IPS-20b (cell line): ENCODE data around the gene TLE4.

Experiments used
- H3K27ac ChIP-seq: one replicate; pipeline ENCODE4 v1.5.1; 2013; ENCODE audit warnings: low read length
- H3K27me3 ChIP-seq: 2 replicates; pipeline ENCODE4 v1.6.1; 2013; ENCODE audit warnings: mild to moderate bottlenecking, low read length, inconsistent platforms; ENCODE audit not compliant: insufficient read depth
- H3K36me3 ChIP-seq: 2 replicates; pipeline ENCODE4 v1.6.1; 2013; ENCODE audit warnings: low read depth, mild to moderate bottlenecking, inconsistent platforms, low read length, moderate library complexity; ENCODE audit not compliant: insufficient read depth
- H3K4me1 ChIP-seq: 2 replicates; pipeline ENCODE4 v1.6.1; 2013; ENCODE audit warnings: mild to moderate bottlenecking, control low read depth, inconsistent platforms, low read length, moderate library complexity; ENCODE audit not compliant: insufficient read depth
- H3K4me3 ChIP-seq: 2 replicates; pipeline ENCODE4 v1.5.1; 2013; ENCODE audit warnings: mild to moderate bottlenecking, low read length, inconsistent platforms
- H3K9ac ChIP-seq: 2 replicates; pipeline ENCODE4 v1.6.1; 2013; ENCODE audit warnings: low read depth, mild to moderate bottlenecking, inconsistent platforms, low read length, moderate library complexity
- H3K9me3 ChIP-seq: 2 replicates; pipeline ENCODE4 v1.6.1; 2013; ENCODE audit warnings: mild to moderate bottlenecking, low read depth, low read length, inconsistent platforms; ENCODE audit not compliant: insufficient read depth

Gene TLE4

GRCh38 chr9:79757881-79758669, 186.3 kb downstream of the TLE4 start:
- Histone ChIP-seq H3K4me3 (no peak overlapping the region), H3K27me3 (no peaks in the 10 kb centered on the region), H3K9ac (no peak overlapping the region), H3K27ac (no peak overlapping the region), H3K9me3 (no peaks in the 10 kb centered on the region), H3K36me3 (no peaks in the 10 kb centered on the region), H3K4me1 (no peaks in the 10 kb centered on the region)

GRCh38 chr9:79759460-79759859, 187.7 kb downstream of the TLE4 start:
- no peak overlapping the region for H3K4me3 ChIP-seq
- no peak overlapping the region for H3K9ac ChIP-seq
- H3K9me3 ChIP-seq: no peaks in the 10 kb centered on the region
- H3K36me3 ChIP-seq: no peaks in the 10 kb centered on the region
- H3K4me1 ChIP-seq: no peaks in the 10 kb centered on the region
- H3K27ac ChIP-seq: no peak overlapping the region
- H3K27me3 ChIP-seq: no peaks in the 10 kb centered on the region

GRCh38 chr9:79762070-79762469, 190.3 kb downstream of the TLE4 start:
- H3K27ac ChIP-seq: no peak overlapping the region
- H3K27me3 ChIP-seq: no peaks in the 10 kb centered on the region; the same call in 1 of the 2 replicates
- H3K4me1 ChIP-seq: no peaks in the 10 kb centered on the region
- H3K4me3 ChIP-seq: no peak overlapping the region
- H3K36me3 ChIP-seq: no peaks in the 10 kb centered on the region
- no peaks in the 10 kb centered on the region for H3K9me3 ChIP-seq
- H3K9ac ChIP-seq: no peak overlapping the region

GRCh38 chr9:79763671-79764285, 192.0 kb downstream of the TLE4 start:
- H3K27me3 ChIP-seq: no peaks in the 10 kb centered on the region; the same call in 1 of the 2 replicates
- H3K27ac ChIP-seq: no peak overlapping the region

GRCh38 chr9:79764374-79764773, 192.6 kb downstream of the TLE4 start:
- H3K27ac ChIP-seq: no peak overlapping the region
- H3K9me3 ChIP-seq: no peaks in the 10 kb centered on the region
- no peak overlapping the region for H3K4me3 ChIP-seq

More at GRCh38 chr9:79763671-79764285, 192.0 kb downstream of the TLE4 start:
- Histone ChIP-seq H3K9ac (no peak overlapping the region), H3K4me1 (no peaks in the 10 kb centered on the region), H3K4me3 (no peak overlapping the region), H3K36me3 (no peaks in the 10 kb centered on the region), H3K9me3 (no peaks in the 10 kb centered on the region)

GRCh38 chr9:79765466-79765865, 193.7 kb downstream of the TLE4 start:
- Histone ChIP-seq H3K36me3 (no peaks in the 10 kb centered on the region), H3K4me3 (no peak overlapping the region), H3K27ac (no peak overlapping the region), H3K9me3 (no peaks in the 10 kb centered on the region), H3K4me1 (no peaks in the 10 kb centered on the region), H3K9ac (no peak overlapping the region), H3K27me3 (no peaks in the 10 kb centered on the region; the same call in 1 of the 2 replicates)

More at GRCh38 chr9:79764374-79764773, 192.6 kb downstream of the TLE4 start:
- Histone ChIP-seq H3K27me3 (no peaks in the 10 kb centered on the region; the same call in 1 of the 2 replicates), H3K36me3 (no peaks in the 10 kb centered on the region), H3K9ac (no peak overlapping the region), H3K4me1 (no peaks in the 10 kb centered on the region)

GRCh38 chr9:79766091-79766490, 194.3 kb downstream of the TLE4 start:
- no peaks in the 10 kb centered on the region; the same call in 1 of the 2 replicates for H3K27me3 ChIP-seq
- no peak overlapping the region for H3K9ac ChIP-seq
- H3K27ac ChIP-seq: no peak overlapping the region
- H3K9me3 ChIP-seq: no peaks in the 10 kb centered on the region
- no peaks in the 10 kb centered on the region for H3K4me1 ChIP-seq
- H3K36me3 ChIP-seq: no peaks in the 10 kb centered on the region
- no peak overlapping the region for H3K4me3 ChIP-seq

GRCh38 chr9:79768194-79768593, 196.4 kb downstream of the TLE4 start:
- Histone ChIP-seq H3K27ac (no peak overlapping the region), H3K27me3 (no peaks in the 10 kb centered on the region; the same call in 1 of the 2 replicates), H3K4me3 (no peak overlapping the region), H3K36me3 (no peaks in the 10 kb centered on the region), H3K4me1 (no peaks in the 10 kb centered on the region), H3K9ac (no peak overlapping the region), H3K9me3 (no peaks in the 10 kb centered on the region)

GRCh38 chr9:79769476-79770275, 197.9 kb downstream of the TLE4 start:
- no peaks in the 10 kb centered on the region for H3K4me1 ChIP-seq
- H3K4me3 ChIP-seq: no peak overlapping the region
- no peak overlapping the region for H3K27ac ChIP-seq
- H3K27me3 ChIP-seq: no peaks in the 10 kb centered on the region; the same call in 1 of the 2 replicates
- H3K36me3 ChIP-seq: no peaks in the 10 kb centered on the region
- no peak overlapping the region for H3K9ac ChIP-seq
- H3K9me3 ChIP-seq: no peaks in the 10 kb centered on the region

- H3K9ac ChIP-seq: no peak overlapping the region
- H3K9me3 ChIP-seq: no peaks in the 10 kb centered on the region
- H3K4me1 ChIP-seq: 0 out of 2 replicates have a peak, but pooled peaks cover 4% of the 10 kb centered on the region
- H3K27ac ChIP-seq: no peak overlapping the region
- no peaks in the 10 kb centered on the region for H3K36me3 ChIP-seq
- H3K27me3 ChIP-seq: no peaks in the 10 kb centered on the region
- H3K4me3 ChIP-seq: no peak overlapping the region
Observed at GRCh38 chr9:79774356-79774755, 202.6 kb downstream of the TLE4 start.
